HepG2 (cell line): ENCODE data around the gene TCF25. TPM values are rescaled to one million over a fixed set of nuclear protein-coding genes. Genes with fewer than 3 reads are reported as not detected.
A peak's percentile ranks its signal among the peaks of the same experiment; 100 is the strongest.

Experiments
- HDAC2 ChIP-seq: sonication (generic); formaldehyde crosslinking; IDR thresholded peaks from 2 replicates; pipeline ENCODE4 v1.4.0; 2020; ENCODE audit warnings: missing genetic modification reagents
- LBX2 ChIP-seq: sonication (generic); formaldehyde crosslinking; IDR thresholded peaks from 2 replicates; pipeline ENCODE4 v1.5.0; 2020; ENCODE audit warnings: missing genetic modification reagents, mild to moderate bottlenecking, borderline replicate concordance
- MYC ChIP-seq: sonication (generic); formaldehyde crosslinking; IDR thresholded peaks from 2 replicates; pipeline ENCODE4 v1.9.0; 2021; ENCODE audit warnings: missing genetic modification reagents, borderline replicate concordance
- RAD21 ChIP-seq: fragments of 450-650 bp; formaldehyde crosslinking; IDR thresholded peaks from 2 replicates; pipeline ENCODE4 v1.5.0; 2020; ENCODE audit warnings: mild to moderate bottlenecking
- SSRP1 ChIP-seq: IDR thresholded peaks from 2 replicates; pipeline ENCODE4 v1.6.1; 2016; ENCODE audit warnings: control low read depth
- ZBTB44 ChIP-seq: sonication (generic); formaldehyde crosslinking; IDR thresholded peaks from 2 replicates; pipeline ENCODE4 v1.4.0; 2020; ENCODE audit warnings: missing genetic modification reagents
- ZBTB49 ChIP-seq: sonication (generic); formaldehyde crosslinking; IDR thresholded peaks from 2 replicates; pipeline ENCODE4 v1.4.0; 2020; ENCODE audit warnings: missing genetic modification reagents, borderline replicate concordance
- ZNF124 ChIP-seq: sonication (generic); formaldehyde crosslinking; IDR thresholded peaks from 2 replicates; pipeline ENCODE4 v1.4.0; 2020; ENCODE audit warnings: missing genetic modification reagents
- ZNF138 ChIP-seq: sonication (generic); formaldehyde crosslinking; IDR thresholded peaks from 2 replicates; pipeline ENCODE4 v1.5.0; 2020; ENCODE audit warnings: mild to moderate bottlenecking, low read depth, missing genetic modification reagents
- ZNF18 ChIP-seq: sonication (generic); formaldehyde crosslinking; IDR thresholded peaks from 2 replicates; pipeline ENCODE4 v1.8.0; 2022; ENCODE audit warnings: mild to moderate bottlenecking, missing genetic modification reagents; ENCODE audit not compliant: insufficient replicate concordance
- ZNF510 ChIP-seq: sonication (generic); formaldehyde crosslinking; IDR thresholded peaks from 2 replicates; pipeline ENCODE4 v1.4.0; 2020; ENCODE audit warnings: low read depth, mild to moderate bottlenecking, missing genetic modification reagents
- ZNF691 ChIP-seq: sonication (generic); formaldehyde crosslinking; IDR thresholded peaks from 2 replicates; pipeline ENCODE4 v1.4.0; 2020; ENCODE audit warnings: missing genetic modification reagents, low read depth, mild to moderate bottlenecking, borderline replicate concordance
- polyA plus RNA-seq, 8 experiments: library from polyadenylated mRNA; depleted of rRNA in 3 of 8; stranded (reverse) in 7 of 8; unstranded in 1 of 8; fragments of >200 nt; fragmentation: Illumina TruSeq in 4 of 8; extraction: Trizol in 4 of 8; gene quantifications; 2 replicates each; pipeline versions ENCODE4 v1.2.1 to v1.2.3, GENCODE V29; 2011 to 2016; ENCODE audit warnings: low read depth in 4 of 8, missing spikeins in 1 of 8, mixed read lengths in 1 of 8; ENCODE audit not compliant: insufficient read depth in 1 of 8
- total RNA-seq, 5 experiments: library from RNA; depleted of rRNA; stranded (reverse); fragments of >200 nt; fragmentation: Illumina TruSeq; extraction: Trizol; gene quantifications; 2 replicates each; pipeline ENCODE4 v1.2.3, GENCODE V29; 2016; ENCODE audit warnings: low read depth in 1 of 5
- TF ChIP-seq, protein P1 (sequence below): sonication (generic); formaldehyde crosslinking; IDR thresholded peaks from 2 replicates; pipeline ENCODE4 v1.4.0; 2020; ENCODE audit warnings: missing genetic modification reagents, borderline replicate concordance
- TF ChIP-seq, protein P2 (sequence below): sonication (generic); formaldehyde crosslinking; IDR thresholded peaks from 2 replicates; pipeline ENCODE4 v1.4.0; 2020; ENCODE audit warnings: missing genetic modification reagents

Gene TCF25
- total and polyA plus RNA-seq, 2 of the 13 experiments (the other 11 are each of a cell fraction or from before 2014, with no cell fraction given): 138 to 206 TPM

- no peak for TF ChIP-seq ZBTB49 (CRISPR knock-in tag)
- peak; percentile 5 for TF ChIP-seq ZNF18 (CRISPR knock-in tag)
- no peak for TF ChIP-seq ZNF510 (CRISPR knock-in tag)
- peak; percentile 16; the same call in 1 of the 2 replicates for TF ChIP-seq ZBTB44
- no peak; the same call in 1 of the 2 replicates for TF ChIP-seq HDAC2 (CRISPR knock-in tag)
- 0 out of 2 replicates have a peak, but pooled peaks have one; percentile 68 for TF ChIP-seq LBX2 (CRISPR knock-in tag)
- TF ChIP-seq RAD21 (CRISPR knock-in tag): peak; percentile 54
- TF ChIP-seq ZNF124 (CRISPR knock-in tag): peak; percentile 80; the same call in 1 of the 2 replicates
- peak; percentile 85; the same call in 1 of the 2 replicates for TF ChIP-seq SSRP1 (CRISPR knock-in tag)
- TF ChIP-seq, protein P1, sequence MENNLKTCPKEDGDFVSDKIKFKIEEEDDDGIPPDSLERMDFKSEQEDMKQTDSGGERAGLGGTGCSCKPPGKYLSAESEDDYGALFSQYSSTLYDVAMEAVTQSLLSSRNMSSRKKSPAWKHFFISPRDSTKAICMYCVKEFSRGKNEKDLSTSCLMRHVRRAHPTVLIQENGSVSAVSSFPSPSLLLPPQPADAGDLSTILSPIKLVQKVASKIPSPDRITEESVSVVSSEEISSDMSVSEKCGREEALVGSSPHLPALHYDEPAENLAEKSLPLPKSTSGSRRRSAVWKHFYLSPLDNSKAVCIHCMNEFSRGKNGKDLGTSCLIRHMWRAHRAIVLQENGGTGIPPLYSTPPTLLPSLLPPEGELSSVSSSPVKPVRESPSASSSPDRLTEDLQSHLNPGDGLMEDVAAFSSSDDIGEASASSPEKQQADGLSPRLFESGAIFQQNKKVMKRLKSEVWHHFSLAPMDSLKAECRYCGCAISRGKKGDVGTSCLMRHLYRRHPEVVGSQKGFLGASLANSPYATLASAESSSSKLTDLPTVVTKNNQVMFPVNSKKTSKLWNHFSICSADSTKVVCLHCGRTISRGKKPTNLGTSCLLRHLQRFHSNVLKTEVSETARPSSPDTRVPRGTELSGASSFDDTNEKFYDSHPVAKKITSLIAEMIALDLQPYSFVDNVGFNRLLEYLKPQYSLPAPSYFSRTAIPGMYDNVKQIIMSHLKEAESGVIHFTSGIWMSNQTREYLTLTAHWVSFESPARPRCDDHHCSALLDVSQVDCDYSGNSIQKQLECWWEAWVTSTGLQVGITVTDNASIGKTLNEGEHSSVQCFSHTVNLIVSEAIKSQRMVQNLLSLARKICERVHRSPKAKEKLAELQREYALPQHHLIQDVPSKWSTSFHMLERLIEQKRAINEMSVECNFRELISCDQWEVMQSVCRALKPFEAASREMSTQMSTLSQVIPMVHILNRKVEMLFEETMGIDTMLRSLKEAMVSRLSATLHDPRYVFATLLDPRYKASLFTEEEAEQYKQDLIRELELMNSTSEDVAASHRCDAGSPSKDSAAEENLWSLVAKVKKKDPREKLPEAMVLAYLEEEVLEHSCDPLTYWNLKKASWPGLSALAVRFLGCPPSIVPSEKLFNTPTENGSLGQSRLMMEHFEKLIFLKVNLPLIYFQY (CRISPR knock-in tag): no peak
- TF ChIP-seq, protein P2, sequence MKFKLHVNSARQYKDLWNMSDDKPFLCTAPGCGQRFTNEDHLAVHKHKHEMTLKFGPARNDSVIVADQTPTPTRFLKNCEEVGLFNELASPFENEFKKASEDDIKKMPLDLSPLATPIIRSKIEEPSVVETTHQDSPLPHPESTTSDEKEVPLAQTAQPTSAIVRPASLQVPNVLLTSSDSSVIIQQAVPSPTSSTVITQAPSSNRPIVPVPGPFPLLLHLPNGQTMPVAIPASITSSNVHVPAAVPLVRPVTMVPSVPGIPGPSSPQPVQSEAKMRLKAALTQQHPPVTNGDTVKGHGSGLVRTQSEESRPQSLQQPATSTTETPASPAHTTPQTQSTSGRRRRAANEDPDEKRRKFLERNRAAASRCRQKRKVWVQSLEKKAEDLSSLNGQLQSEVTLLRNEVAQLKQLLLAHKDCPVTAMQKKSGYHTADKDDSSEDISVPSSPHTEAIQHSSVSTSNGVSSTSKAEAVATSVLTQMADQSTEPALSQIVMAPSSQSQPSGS: peak; percentile 17; the same call in 1 of the 2 replicates
- TF ChIP-seq ZNF138: no peak
- TF ChIP-seq ZNF691 (CRISPR knock-in tag): peak; percentile 70; the same call in 1 of the 2 replicates
- TF ChIP-seq MYC: peak; percentile 56
Measured at GRCh38 chr16:89909777-89910716, 36.7 kb downstream of the TCF25 start (continued).
